Activated CD8-positive, alpha-beta memory T cell treated with anti-CD3 and anti-CD28 coated beads for 4 hours (primary cell): ENCODE data around the gene GDI1.

Experiments
- DNase-seq, 2 donors: peaks; one replicate each; pipeline ENCODE4 v3.0.0-alpha.2; 2020; ENCODE audit warnings: low read depth in 2 of 2

The GDI1 gene

GRCh38 chrX:154481911-154482601, 45.1 kb downstream of the GDI1 start:
- DNase-seq: no peak

GRCh38 chrX:154482786-154483185, 45.8 kb downstream of the GDI1 start:
- DNase-seq: no peak

- no peak for DNase-seq
Measured at GRCh38 chrX:154483325-154483724, 46.4 kb downstream of the GDI1 start.

GRCh38 chrX:154484255-154485149, 47.5 kb downstream of the GDI1 start:
- DNase-seq: no peak

DNA sequence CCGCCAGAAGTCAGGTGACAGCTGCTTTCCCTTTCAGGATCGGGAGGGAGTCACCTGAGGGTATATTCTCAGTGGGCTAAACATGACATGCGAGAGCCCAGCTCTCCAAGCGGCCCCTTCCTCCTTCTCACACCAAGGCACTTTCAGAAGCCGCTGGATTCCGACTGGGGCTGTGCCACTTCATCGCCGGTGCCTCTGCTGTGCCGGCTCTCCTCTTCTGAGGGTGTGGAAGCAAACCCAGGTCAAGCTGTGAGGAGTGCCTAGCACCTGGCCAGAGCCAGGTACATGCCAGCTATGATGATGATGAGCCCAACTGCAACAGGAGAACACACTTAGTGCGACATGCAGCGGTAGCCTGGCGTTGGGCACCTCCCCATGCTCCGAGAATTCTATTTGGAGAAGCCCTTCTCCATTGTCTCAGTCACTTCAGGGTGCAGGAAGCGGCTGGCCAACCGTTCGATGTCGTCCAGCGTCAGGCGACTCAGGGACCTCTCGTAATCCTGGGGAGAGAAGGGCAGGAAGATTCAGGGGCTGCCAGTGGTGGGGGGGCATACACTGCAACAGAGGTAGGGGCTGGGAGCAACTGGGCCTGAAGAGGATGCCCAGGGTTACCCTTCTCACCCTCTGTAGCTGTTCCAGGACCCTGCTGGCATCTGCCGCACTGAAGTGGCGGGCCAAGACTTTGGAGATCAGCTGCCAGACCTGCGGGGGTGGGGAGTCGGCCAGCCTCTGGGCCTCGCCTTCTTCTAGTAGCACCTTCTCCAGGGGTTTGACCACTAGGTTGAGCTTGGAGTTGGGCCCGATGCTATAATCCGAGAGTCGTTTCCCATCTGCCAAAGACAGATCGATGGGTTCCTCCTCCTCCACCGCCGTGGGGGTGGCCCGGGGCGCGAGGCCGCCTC, 48.4 kb downstream of the GDI1 start:
- no peak for DNase-seq

- no peak for DNase-seq
Measured at GRCh38 chrX:154486052-154486395, 49.1 kb downstream of the GDI1 start.

DNA sequence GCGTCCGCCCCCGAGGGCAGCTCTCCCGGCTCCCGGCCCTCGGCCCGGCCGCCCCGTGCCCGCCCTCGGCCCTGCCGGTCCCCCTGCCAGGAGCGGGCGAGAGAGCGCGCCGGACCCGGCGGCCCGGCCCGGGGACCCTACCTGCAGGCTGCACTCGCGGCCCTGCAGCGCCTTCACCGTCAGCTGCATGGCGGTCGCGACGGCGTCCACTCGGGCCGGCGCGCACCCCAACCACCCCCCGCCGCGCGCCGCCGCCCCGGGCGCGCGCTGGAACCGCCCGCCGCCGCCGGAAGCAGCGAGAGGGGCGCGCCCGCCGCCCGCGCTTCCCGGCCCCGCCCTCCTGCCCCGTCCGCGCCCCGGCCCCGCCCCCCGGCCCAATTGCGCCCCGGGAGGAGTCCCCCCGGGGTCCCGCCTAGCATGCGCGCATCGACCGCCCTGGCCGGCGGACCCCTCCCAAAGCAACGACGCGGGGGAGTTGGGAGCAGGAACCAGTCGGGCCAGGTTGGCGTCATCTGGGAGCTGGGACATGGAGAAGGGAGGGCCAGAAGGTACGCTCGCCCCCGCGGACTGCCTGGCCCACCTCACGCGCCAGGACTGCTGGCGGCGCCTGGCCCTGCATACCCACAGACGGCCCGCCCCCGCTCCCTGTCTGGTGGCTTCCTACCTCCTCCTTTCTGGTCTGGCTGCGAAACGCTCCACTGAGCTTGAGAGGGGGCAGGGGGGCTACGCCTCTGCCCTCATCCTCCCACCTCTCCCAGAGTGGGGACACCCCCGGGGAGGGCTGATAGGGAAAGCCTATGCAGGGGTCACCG, 49.6 kb downstream of the GDI1 start, which contains the start of gene UBL4A:
Gene UBL4A (minus strand): TSS at position 220 of the 812 bp plus-strand sequence. CDS start 31 bp downstream, at position 189.
- DNase-seq: peak in 1 of 2 donors; percentile 24

- no peak for DNase-seq
Measured at GRCh38 chrX:154487518-154488290, 50.8 kb downstream of the GDI1 start.

DNA sequence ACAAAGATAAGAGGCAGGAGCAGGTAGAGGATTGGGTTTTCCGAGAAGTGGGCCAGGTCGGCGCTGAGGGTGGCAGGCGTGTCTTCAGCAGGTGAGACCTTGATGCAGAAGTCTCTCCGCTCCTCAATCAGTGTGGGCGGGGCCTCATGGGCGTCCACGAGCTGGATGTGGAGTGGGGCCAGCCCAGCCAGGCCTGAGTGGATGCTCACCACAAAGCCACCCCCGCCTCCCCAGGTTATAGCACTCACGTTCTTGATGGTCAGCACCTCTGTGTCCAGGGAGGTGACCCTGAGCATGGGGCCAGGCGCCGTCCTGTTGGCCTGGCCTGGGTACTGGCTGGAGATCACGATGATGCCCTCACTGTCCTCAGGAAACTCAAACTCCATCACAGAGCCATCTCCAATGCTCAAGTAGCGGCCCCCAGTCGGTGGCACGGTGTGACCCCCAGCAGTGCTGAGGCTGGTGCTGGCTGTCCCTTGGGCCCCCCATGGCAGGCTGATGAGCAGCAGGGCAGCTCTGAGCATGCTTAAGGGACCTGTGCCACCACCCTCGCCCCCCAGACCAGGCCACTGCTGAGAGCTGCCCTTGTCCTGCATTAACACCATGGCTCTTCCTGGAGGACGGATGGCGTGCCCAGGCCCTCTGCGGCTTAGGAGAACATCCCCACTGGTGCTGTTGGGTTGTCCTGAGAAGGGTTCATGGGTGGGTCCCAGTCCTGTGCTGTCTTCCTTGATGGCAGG, 51.6 kb downstream of the GDI1 start:
- DNase-seq: no peak

- no peak for DNase-seq
Measured at GRCh38 chrX:154489182-154489581, 52.2 kb downstream of the GDI1 start.

DNA sequence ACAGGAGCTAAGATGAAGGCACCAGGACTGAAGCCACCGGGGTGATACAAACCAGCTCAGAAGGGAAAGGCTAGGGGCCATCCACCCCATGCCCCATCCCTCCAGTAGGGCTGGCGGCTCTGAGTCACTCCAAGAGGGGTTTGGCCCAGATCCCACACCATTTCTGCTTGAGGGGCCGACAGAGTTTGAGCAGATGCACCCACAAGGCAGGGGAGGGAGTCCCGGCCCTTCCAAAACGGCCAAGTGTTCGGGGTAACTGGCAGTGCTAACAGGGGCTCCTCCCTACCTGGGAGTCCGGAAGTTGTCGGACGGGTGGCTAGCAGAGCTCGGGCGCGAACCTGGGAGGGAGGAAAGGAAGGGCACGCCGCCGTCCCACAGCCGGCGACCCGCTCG, 53.1 kb downstream of the GDI1 start:
- no peak for DNase-seq

- DNase-seq: peak; percentile 71 to 77
Measured at GRCh38 chrX:154490414-154491083, 53.6 kb downstream of the GDI1 start, which contains the start of gene SLC10A3. Gene SLC10A3, minus strand, starts transcription at chrX:154490629. Its CDS starts 1,689 bp downstream, at chrX:154488940.
